ENCODE data around the gene SLC39A9.
"Not testable (repeated sequence)": the region's sequence is repeated elsewhere in the genome, so short reads cannot be mapped to it uniquely, and the experiment has no call there.

SLC39A9 gene

DNA sequence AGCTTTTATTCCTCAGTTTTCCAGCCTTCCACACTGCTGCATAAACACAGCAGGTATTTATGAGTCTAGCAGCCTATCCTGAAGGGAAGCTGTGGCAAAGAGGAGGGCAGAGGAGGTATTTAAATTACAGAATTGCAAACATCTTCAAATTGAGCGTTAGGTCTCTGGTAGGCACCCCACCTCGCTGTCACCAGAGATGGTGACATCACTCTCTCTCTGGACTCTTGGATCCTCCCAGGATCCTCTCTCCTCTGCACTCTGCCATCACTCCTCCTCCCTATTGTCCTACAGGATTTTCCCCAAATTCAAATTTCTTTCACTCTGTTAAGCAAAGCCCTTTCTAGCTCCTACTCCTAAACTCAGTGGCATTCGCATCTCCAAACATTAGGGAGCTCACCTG is 92.7 kb downstream of the SLC39A9 start:
- no peak overlapping the region for H3K27ac Mint-ChIP-seq
- no peaks in the 10 kb centered on the region for H3K9me3 Mint-ChIP-seq
- H3K36me3 Mint-ChIP-seq (ENCODE audit: insufficient read depth), result no peaks in the 10 kb centered on the region
- H3K4me1 Mint-ChIP-seq (ENCODE audit: low read depth in 2 of 2), result no peaks in the 10 kb centered on the region
- DNase-seq (no peak), ATAC-seq (replicated peaks) (no peak)
- no peak overlapping the region for H3K4me3 Mint-ChIP-seq
- peaks cover 14 to 66% of the 10 kb centered on the region in 2 donors for H3K27me3 Mint-ChIP-seq

DNA sequence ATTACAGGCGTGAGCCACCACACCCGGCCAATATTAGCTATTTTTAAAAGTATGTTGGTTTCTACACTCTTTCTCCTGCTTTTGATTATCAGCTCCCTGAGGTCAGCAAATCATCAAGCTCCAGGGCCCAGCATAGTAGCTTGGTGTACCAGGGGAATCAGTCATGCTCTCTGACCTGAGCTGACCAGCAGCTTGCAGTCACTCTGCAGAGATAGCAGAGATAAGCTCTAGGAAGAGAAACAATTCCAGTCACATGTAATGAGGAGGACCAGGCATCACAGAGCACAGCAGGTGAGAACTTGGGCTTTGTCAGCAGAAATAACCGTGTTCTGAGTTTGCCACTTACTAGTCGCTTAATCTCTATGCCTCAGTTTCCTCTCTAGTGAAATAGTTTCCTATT is 94.5 kb downstream of the SLC39A9 start:
- no peaks in the 10 kb centered on the region for H3K36me3 Mint-ChIP-seq (ENCODE audit: insufficient read depth)
- no peak overlapping the region for H3K27ac Mint-ChIP-seq
- H3K9me3 Mint-ChIP-seq, result no peaks in the 10 kb centered on the region
- ATAC-seq (replicated peaks) (no peak), DNase-seq (no peak)
- no peaks in the 10 kb centered on the region for H3K4me1 Mint-ChIP-seq (ENCODE audit: low read depth in 2 of 2)
- H3K4me3 Mint-ChIP-seq, result no peak overlapping the region
- H3K27me3 Mint-ChIP-seq, result peaks cover 0 to 59% of the 10 kb centered on the region in 2 donors

DNA sequence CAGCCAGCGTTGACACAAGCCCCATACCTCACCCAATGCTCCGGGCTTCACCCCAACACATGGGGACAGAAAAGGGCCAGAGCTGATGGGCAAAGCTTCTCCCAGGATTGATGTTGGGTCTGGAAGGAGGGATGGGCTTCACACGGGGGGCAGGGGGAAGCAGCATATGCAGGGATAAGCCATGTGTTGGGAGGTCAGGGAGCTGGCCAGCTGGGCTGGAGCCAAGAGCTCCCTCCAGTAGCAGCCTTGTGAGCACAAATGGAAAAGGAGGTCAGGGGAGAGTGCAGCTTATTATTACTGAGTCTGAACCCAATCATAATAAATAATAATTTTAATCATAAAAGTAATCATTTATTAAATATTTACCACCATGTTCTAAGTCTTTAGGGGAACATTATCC is 95.3 kb downstream of the SLC39A9 start:
- Mint-ChIP-seq H3K9me3 (no peaks in the 10 kb centered on the region), H3K4me1 (ENCODE audit: low read depth in 2 of 2) (no peaks in the 10 kb centered on the region), H3K27me3 (peaks cover 0 to 52% of the 10 kb centered on the region in 2 donors), H3K36me3 (ENCODE audit: insufficient read depth) (no peaks in the 10 kb centered on the region), H3K4me3 (no peak overlapping the region), H3K27ac (no peak overlapping the region)
- no peak for ATAC-seq (replicated peaks)
- DNase-seq, result no peak

DNA sequence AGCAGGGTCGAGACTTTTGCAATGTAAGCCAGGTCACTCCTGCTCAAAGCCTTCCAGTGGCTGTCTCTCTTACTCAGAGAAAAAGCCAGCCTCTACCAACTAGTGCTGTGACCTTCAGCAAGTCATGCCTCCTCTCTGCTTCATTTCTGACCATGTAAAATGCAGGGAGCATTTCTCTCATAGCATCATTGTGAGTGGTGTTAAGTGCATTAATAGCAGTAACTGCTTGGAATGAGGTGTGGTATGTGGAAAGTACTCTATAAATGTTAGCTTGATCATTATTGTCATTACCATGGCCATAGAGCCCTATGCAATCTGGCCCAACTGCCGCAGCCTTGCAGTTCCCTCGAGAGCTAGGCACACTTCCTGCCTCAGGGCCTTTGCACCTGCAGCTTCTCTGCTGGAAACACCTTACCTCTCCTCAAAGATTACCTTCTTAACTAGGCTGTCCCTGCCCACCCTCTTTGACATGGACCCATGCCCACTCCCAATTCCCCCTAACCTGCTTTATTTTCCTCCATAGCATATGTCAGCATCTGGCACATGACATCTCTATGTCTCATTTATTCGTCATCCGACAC is 96.9 kb downstream of the SLC39A9 start:
- Mint-ChIP-seq H3K36me3 (ENCODE audit: insufficient read depth) (no peaks in the 10 kb centered on the region), H3K4me1 (ENCODE audit: low read depth in 2 of 2) (no peaks in the 10 kb centered on the region), H3K9me3 (no peaks in the 10 kb centered on the region), H3K4me3 (no peak overlapping the region), H3K27ac (no peak overlapping the region), H3K27me3 (peaks cover 0 to 61% of the 10 kb centered on the region in 2 donors)
- DNase-seq, result no peak
- no peak for ATAC-seq (replicated peaks)

DNA sequence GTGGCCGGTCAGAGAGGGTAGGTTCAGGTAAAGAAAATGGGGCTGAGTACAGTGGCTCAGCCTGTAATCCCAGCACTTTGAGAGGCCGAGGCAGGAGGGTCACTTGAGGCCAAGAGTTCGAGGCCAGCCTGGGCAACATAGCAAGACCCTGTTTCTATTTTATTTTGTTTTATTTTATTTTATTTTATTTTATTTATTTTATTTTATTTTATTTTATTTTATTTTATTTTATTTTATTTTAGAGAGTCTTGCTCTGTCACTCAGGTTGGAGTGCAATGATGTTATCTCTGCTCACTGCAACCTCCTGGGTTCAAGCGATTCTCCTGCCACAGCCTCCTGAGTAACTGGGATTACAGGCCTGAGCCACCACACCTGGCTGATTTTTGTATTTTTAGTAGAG is 99.4 kb downstream of the SLC39A9 start:
- peaks cover 0 to 79% of the 10 kb centered on the region in 2 donors for H3K27me3 Mint-ChIP-seq
- not testable (repeated sequence) for H3K27ac Mint-ChIP-seq; H3K36me3 Mint-ChIP-seq (ENCODE audit: insufficient read depth)

DNA sequence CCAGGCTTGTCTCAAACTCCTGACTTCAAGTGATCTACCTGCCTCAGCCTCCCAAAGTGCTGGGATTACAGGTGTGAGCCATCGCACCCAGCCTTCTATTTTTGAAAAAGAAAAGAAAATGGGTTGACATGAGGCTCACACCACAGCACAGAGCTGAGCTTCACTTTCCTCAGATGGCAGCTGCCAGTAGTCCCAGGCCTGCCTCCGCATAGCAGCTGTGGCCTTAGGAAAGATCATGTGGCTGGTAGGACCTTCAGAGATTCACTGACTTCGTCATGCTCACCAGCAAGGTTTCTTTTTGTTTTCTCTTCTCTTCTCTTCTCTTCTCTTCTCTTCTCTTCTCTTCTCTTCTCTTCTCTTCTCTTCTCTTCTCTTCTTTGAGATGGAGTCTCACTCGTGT is 99.8 kb downstream of the SLC39A9 start:
- peaks cover 0 to 77% of the 10 kb centered on the region in 2 donors for H3K27me3 Mint-ChIP-seq
- not testable (repeated sequence) for DNase-seq; H3K27ac Mint-ChIP-seq; H3K4me3 Mint-ChIP-seq; H3K36me3 Mint-ChIP-seq (ENCODE audit: insufficient read depth); H3K9me3 Mint-ChIP-seq; ATAC-seq (replicated peaks); H3K4me1 Mint-ChIP-seq (ENCODE audit: low read depth in 2 of 2)

More for the DNA sequence above, 99.4 kb downstream of the SLC39A9 start:
- H3K9me3 Mint-ChIP-seq; H3K4me3 Mint-ChIP-seq; ATAC-seq (replicated peaks); H3K4me1 Mint-ChIP-seq (ENCODE audit: low read depth in 2 of 2); DNase-seq: not testable (repeated sequence)

DNA sequence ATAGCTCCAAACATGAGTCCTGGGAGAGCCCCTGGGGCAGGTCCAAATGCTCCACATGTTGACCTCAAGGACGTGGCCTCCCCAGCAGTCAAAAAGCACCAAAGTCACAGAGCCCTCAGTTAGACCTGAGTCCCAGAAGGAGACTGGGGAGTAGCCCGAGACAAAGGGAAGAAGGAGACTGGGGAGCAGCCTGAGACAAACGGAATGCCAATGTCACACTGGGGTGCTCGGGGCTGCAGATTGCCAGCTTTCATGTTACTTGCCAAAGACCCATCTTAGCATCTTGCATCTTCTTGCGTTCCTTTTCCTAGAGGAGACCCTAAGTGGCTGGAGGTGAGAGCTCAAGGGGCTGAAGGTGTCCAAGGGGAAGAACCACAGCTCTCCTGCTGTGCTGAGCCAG is 100.9 kb downstream of the SLC39A9 start:
- H3K4me3 Mint-ChIP-seq, result no peak overlapping the region
- no peak overlapping the region for H3K27ac Mint-ChIP-seq
- no peaks in the 10 kb centered on the region for H3K9me3 Mint-ChIP-seq
- H3K4me1 Mint-ChIP-seq (ENCODE audit: low read depth in 2 of 2), result no peaks in the 10 kb centered on the region
- ATAC-seq (replicated peaks), result no peak
- peaks cover 0 to 66% of the 10 kb centered on the region in 2 donors for H3K27me3 Mint-ChIP-seq
- H3K36me3 Mint-ChIP-seq (ENCODE audit: insufficient read depth), result no peaks in the 10 kb centered on the region
- DNase-seq, result no peak

DNA sequence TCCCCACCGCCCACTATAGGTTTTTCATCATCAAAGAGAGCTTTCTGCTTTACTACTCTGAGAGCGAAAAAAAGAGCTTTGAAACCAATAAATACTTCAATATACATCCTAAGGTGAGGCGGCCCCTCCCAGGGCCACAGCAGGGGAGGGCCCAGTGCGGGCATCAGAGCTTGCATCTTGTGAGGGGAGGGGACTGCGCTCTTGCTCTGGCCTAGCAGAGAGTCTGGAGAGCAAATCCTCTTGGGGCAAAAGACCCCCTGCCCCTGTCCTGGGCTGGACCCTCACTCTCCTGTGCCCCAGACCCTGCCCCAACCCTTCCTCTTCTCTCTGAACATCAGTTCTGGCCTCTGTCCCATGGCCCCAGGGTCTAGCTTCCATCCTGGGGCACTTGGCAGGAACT is 101.6 kb downstream of the SLC39A9 start:
- Mint-ChIP-seq H3K4me3 (no peak overlapping the region), H3K27me3 (peaks cover 0 to 59% of the 10 kb centered on the region in 2 donors), H3K27ac (no peak overlapping the region), H3K36me3 (ENCODE audit: insufficient read depth) (no peaks in the 10 kb centered on the region), H3K9me3 (no peaks in the 10 kb centered on the region), H3K4me1 (ENCODE audit: low read depth in 2 of 2) (no peaks in the 10 kb centered on the region)
- ATAC-seq (replicated peaks) (no peak), DNase-seq (no peak)

DNA sequence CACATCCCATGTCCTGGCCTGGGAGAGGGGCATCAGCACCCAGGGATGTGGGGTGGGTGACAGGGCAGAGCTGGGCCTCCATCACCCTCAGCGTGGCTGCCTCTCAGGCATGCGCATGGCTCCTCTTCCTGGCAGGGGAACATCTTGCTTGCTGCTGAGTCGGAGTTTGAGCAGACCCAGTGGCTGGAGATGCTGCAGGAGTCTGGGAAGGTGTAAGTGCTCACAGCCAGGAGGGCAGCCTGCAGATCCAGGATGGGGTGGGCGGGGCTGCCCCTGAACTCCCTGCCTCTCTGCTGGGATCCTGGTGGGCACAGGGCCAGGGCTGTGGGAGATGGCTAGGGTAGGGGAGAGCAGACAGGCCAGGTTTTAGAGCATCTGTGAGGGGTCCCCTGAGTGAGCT is 102.2 kb downstream of the SLC39A9 start:
- H3K9me3 Mint-ChIP-seq, result no peaks in the 10 kb centered on the region
- H3K27me3 Mint-ChIP-seq, result peaks cover 0 to 53% of the 10 kb centered on the region in 2 donors
- no peak for DNase-seq
- ATAC-seq (replicated peaks), result no peak
- H3K36me3 Mint-ChIP-seq (ENCODE audit: insufficient read depth), result no peaks in the 10 kb centered on the region
- no peak overlapping the region for H3K4me3 Mint-ChIP-seq
- no peak overlapping the region for H3K27ac Mint-ChIP-seq
- no peaks in the 10 kb centered on the region for H3K4me1 Mint-ChIP-seq (ENCODE audit: low read depth in 2 of 2)

DNA sequence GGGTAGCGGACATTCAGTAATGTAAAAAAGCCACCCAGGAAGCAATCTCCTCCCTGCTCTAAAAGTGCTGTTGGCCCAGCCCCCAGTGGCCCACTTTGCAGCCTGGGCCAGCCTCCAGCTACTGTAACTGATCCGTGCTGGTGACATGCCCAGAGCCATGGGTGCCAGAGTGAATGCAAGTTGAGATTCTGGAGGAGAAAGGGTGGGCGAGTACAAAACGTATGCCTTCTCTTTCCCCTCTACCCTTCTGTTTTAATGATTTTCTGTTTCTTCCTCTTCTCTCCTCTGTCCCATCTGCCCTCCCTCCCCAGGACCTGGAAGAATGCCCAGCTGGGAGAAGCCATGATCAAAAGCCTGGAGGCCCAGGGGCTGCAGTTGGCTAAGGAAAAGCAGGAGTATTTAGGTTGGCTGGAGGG is 102.9 kb downstream of the SLC39A9 start:
- Mint-ChIP-seq H3K27me3 (peaks cover 0 to 49% of the 10 kb centered on the region in 2 donors), H3K36me3 (ENCODE audit: insufficient read depth) (no peaks in the 10 kb centered on the region), H3K4me3 (no peak overlapping the region), H3K27ac (no peak overlapping the region), H3K4me1 (ENCODE audit: low read depth in 2 of 2) (no peaks in the 10 kb centered on the region), H3K9me3 (no peaks in the 10 kb centered on the region)
- ATAC-seq (replicated peaks), result no peak
- no peak for DNase-seq

DNA sequence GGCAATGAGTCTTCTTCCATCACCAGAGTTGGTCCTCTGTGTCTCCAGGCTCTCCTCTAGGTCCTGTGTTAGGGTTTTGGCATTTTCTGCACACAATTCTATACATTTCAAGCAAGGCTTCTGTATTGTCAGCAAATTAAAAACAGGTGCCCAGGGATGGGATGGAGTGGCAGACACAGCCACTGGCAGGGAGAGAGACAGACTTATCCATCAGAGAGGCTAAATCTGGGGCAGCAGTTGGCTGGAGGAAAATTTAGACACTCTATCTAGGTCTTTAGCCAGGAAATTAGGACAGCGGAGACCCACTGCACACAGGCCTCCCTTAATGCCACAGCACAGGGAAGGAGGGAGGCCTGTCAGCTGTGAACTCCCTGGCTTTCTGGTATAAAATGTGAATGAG is 106.3 kb downstream of the SLC39A9 start:
- Mint-ChIP-seq H3K4me3 (no peak overlapping the region), H3K36me3 (ENCODE audit: insufficient read depth) (no peaks in the 10 kb centered on the region), H3K4me1 (ENCODE audit: low read depth in 2 of 2) (no peaks in the 10 kb centered on the region), H3K9me3 (no peaks in the 10 kb centered on the region), H3K27me3 (peaks cover 0 to 30% of the 10 kb centered on the region in 2 donors), H3K27ac (no peak overlapping the region)
- no peak for DNase-seq
- no peak for ATAC-seq (replicated peaks)

DNA sequence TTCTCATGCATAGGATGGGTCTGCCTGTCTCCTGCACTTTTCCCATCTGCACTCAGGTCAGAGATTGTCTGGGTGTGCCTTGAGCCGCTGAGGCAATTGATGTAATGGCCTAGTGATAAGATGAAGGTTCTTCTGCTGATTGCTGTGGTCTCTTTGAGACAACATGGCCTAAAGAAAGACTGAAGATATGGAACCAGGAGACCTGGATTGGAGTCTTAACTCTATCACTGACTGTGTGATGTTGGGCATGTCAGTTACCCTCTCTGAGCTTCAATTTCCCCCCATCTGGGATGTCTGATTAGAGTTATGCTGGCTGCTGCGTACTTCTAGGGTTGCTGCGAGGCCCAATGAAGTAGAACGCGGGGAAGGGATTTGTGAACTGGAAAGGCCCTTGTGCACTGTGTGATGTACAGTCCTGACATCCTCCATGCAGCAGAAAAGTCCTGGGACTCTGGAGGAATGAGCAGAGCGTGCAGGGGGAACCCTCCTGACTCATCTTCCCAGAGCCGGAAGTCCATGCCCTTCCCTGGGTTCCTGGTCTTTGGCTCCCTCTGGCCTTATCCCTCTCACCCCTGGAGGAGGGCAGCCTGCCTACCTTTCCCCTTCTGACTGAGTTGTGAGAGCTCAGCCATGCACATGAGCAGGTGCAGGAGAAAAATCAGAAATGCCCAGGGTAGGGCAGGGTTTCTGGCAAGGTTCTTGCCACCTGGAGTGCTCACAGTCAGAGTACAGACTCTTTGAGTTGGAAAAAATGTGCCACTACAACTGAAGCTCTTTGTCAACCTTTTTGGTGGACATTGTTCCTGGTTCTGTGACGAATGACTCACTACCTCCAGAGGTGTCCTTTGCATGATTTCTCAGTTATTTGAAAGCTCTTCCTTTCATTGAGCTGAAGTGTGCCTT is 107.1 kb downstream of the SLC39A9 start:
- Mint-ChIP-seq H3K4me3 (no peak overlapping the region), H3K4me1 (ENCODE audit: low read depth in 2 of 2) (no peaks in the 10 kb centered on the region), H3K27ac (no peak overlapping the region), H3K36me3 (ENCODE audit: insufficient read depth) (no peaks in the 10 kb centered on the region), H3K9me3 (no peaks in the 10 kb centered on the region), H3K27me3 (peaks cover 0 to 23% of the 10 kb centered on the region in 2 donors)
- ATAC-seq (replicated peaks) (no peak), DNase-seq (no peak)

DNA sequence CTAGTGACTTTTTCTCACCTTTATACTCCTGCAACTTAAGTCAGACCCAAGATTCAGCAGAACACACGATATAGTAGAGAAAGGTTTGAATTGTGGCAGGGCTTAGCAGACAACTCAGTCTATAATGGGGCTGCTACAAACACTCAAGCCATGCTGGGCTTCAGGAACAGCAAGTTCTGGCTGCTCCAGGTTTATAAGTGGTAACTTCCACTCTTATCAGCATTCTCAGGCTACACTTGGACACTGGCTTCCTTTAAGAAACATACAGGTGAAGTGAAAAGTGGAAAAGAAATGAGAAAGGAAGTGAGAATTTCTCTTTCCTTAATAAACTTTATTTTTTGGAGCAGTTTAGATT is 107.7 kb downstream of the SLC39A9 start:
- Mint-ChIP-seq H3K27ac (no peak overlapping the region), H3K27me3 (peaks cover 0 to 19% of the 10 kb centered on the region in 2 donors), H3K4me1 (ENCODE audit: low read depth in 2 of 2) (no peaks in the 10 kb centered on the region), H3K9me3 (no peaks in the 10 kb centered on the region), H3K4me3 (no peak overlapping the region), H3K36me3 (ENCODE audit: insufficient read depth) (no peaks in the 10 kb centered on the region)
- DNase-seq (no peak), ATAC-seq (replicated peaks) (no peak)

Measured in effector memory CD8-positive, alpha-beta T cell (primary cell).